ENCODE results near the gene HIRA. TPM values are rescaled to one million over a fixed set of nuclear protein-coding genes. Genes with fewer than 3 reads are reported as not detected.

HIRA gene
- total RNA-seq, 1 experiment from 2014 or later, result 23.8 TPM

DNA sequence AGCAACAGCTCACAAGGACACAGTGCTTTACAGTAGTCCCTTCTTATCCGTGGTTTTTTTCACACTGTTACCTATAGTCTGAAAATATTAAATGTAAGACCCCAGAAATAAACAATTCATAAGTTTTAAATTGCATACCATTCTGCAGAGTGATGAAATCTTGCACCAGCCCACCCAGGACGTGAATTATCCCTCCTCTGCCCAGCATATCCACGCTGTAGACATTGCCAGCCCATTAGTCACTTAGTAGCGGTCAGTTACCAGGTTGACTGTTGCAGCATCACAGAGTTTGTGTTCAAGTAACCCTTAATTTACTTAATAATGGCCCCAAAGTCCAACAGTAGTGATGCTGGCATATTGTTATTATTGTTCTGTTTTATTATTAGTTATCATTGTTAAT lies 143.6 kb downstream of the HIRA start:
- DNase-seq (ENCODE audit: low read depth, low spot score) (no peak), ATAC-seq (no peak)
- no peaks in the 10 kb centered on the region for H3K36me3 ChIP-seq (ENCODE audit: control insufficient read depth, insufficient read depth, low read length)
- H3K27ac ChIP-seq (ENCODE audit: low read length), result no peak overlapping the region
- TF ChIP-seq TCF7L2 (IDR thresholded peaks at IDR 0.05; ENCODE audit: low read depth, low read length) (no peak), SIN3A (IDR thresholded peaks at IDR 0.05; ENCODE audit: borderline replicate concordance, insufficient read depth, low read depth, low read length) (no peak), POLR2AphosphoS5 (IDR thresholded peaks at IDR 0.05; ENCODE audit: low read depth, low read length) (no peak)
- TF ChIP-seq, protein P1, sequence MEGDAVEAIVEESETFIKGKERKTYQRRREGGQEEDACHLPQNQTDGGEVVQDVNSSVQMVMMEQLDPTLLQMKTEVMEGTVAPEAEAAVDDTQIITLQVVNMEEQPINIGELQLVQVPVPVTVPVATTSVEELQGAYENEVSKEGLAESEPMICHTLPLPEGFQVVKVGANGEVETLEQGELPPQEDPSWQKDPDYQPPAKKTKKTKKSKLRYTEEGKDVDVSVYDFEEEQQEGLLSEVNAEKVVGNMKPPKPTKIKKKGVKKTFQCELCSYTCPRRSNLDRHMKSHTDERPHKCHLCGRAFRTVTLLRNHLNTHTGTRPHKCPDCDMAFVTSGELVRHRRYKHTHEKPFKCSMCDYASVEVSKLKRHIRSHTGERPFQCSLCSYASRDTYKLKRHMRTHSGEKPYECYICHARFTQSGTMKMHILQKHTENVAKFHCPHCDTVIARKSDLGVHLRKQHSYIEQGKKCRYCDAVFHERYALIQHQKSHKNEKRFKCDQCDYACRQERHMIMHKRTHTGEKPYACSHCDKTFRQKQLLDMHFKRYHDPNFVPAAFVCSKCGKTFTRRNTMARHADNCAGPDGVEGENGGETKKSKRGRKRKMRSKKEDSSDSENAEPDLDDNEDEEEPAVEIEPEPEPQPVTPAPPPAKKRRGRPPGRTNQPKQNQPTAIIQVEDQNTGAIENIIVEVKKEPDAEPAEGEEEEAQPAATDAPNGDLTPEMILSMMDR (IDR thresholded peaks at IDR 0.05), result no peak
- TF ChIP-seq, protein P2, sequence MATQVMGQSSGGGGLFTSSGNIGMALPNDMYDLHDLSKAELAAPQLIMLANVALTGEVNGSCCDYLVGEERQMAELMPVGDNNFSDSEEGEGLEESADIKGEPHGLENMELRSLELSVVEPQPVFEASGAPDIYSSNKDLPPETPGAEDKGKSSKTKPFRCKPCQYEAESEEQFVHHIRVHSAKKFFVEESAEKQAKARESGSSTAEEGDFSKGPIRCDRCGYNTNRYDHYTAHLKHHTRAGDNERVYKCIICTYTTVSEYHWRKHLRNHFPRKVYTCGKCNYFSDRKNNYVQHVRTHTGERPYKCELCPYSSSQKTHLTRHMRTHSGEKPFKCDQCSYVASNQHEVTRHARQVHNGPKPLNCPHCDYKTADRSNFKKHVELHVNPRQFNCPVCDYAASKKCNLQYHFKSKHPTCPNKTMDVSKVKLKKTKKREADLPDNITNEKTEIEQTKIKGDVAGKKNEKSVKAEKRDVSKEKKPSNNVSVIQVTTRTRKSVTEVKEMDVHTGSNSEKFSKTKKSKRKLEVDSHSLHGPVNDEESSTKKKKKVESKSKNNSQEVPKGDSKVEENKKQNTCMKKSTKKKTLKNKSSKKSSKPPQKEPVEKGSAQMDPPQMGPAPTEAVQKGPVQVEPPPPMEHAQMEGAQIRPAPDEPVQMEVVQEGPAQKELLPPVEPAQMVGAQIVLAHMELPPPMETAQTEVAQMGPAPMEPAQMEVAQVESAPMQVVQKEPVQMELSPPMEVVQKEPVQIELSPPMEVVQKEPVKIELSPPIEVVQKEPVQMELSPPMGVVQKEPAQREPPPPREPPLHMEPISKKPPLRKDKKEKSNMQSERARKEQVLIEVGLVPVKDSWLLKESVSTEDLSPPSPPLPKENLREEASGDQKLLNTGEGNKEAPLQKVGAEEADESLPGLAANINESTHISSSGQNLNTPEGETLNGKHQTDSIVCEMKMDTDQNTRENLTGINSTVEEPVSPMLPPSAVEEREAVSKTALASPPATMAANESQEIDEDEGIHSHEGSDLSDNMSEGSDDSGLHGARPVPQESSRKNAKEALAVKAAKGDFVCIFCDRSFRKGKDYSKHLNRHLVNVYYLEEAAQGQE (IDR thresholded peaks at IDR 0.05; ENCODE audit: insufficient read depth in 1 of 2, low read depth in 2 of 2, low read length in 1 of 2), result no peak
- BruUV-seq (replicated peaks), result no TSS peak
- H3K27me3 ChIP-seq (ENCODE audit: control insufficient read depth, insufficient read depth, low read length), result no peaks in the 10 kb centered on the region
- H3K4me1 ChIP-seq (ENCODE audit: control insufficient read depth, insufficient read depth, low read length), result peaks cover 9% of the 10 kb centered on the region
- in situ Hi-C loops (cut with HindIII; ENCODE audit: low pct_unique_long_range_greater_than_20kb, low sequenced_read_pairs), result no loop called here
- intact Hi-C loops (cut with micrococcal nuclease; ENCODE audit: unreplicated experiment), result loop anchor here (10.0 kb wide), 1 partner anchor 63 kb away; no protein-coding TSS in a partner anchor
- ChIA-PET POLR2A (no interaction called here), CTCF (no interaction called here)
- no peak overlapping the region for H3K4me3 ChIP-seq (ENCODE audit: low read depth in 2 of 2, low read length in 2 of 2)
- H3K9me3 ChIP-seq (ENCODE audit: control insufficient read depth, insufficient read depth, low read depth, low read length), result no peaks in the 10 kb centered on the region

DNA sequence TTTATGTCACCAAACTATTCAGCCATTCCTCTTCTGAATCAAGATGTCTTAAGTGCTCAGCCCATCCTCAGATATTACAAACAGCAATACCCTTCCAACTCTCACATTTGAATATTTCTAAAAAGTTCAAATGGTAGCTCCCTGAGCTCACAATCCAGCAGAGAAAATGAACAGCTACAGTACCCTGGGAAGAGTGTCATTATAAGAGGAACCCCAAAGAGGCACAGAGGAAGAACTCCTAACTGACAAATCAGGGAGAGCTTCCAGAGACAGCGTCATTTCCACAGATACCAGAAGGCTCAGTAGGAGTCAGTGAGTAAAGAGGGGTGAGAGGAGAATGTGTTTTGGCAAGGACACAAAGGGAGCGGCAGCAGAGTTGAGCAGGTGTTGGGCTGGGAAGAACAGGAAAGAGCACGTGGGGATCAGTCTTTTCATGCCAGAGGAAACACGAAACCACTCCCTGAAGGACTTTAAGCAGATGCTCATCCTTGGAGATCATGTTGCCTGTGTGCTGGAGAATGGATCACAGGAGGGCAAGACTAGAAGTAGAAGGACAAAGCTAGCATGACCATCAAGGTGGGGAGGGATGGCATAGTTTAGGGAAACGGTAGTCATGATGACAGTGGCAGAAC lies 144.3 kb downstream of the HIRA start:
- no TSS peak for BruUV-seq (replicated peaks)
- ChIA-PET CTCF (no interaction called here), POLR2A (no interaction called here)
- intact Hi-C loops (cut with micrococcal nuclease; ENCODE audit: unreplicated experiment), result loop anchor here (10.0 kb wide), 1 partner anchor 62 kb away; no protein-coding TSS in a partner anchor
- TF ChIP-seq SIN3A (IDR thresholded peaks at IDR 0.05; ENCODE audit: borderline replicate concordance, insufficient read depth, low read depth, low read length), result no peak
- TF ChIP-seq POLR2AphosphoS5 (IDR thresholded peaks at IDR 0.05; ENCODE audit: low read depth, low read length), result no peak
- TF ChIP-seq, protein P1 (IDR thresholded peaks at IDR 0.05), result no peak
- no peak for TF ChIP-seq TCF7L2 (IDR thresholded peaks at IDR 0.05; ENCODE audit: low read depth, low read length)
- TF ChIP-seq, protein P2 (IDR thresholded peaks at IDR 0.05; ENCODE audit: insufficient read depth in 1 of 2, low read depth in 2 of 2, low read length in 1 of 2), result no peak
- Histone ChIP-seq H3K4me3 (ENCODE audit: low read depth in 2 of 2, low read length in 2 of 2) (no peak overlapping the region), H3K4me1 (ENCODE audit: control insufficient read depth, insufficient read depth, low read length) (peaks cover 9% of the 10 kb centered on the region), H3K27me3 (ENCODE audit: control insufficient read depth, insufficient read depth, low read length) (no peaks in the 10 kb centered on the region), H3K36me3 (ENCODE audit: control insufficient read depth, insufficient read depth, low read length) (no peaks in the 10 kb centered on the region), H3K9me3 (ENCODE audit: control insufficient read depth, insufficient read depth, low read depth, low read length) (no peaks in the 10 kb centered on the region), H3K27ac (ENCODE audit: low read length) (no peak overlapping the region)
- DNase-seq (ENCODE audit: low read depth, low spot score) (no peak), ATAC-seq (no peak)
- in situ Hi-C loops (cut with HindIII; ENCODE audit: low pct_unique_long_range_greater_than_20kb, low sequenced_read_pairs), result no loop called here
